ENCODE data around the gene CREB3L1. TPM values are rescaled to one million over a fixed set of nuclear protein-coding genes. Genes with fewer than 3 reads are reported as not detected.

Gene CREB3L1
- total RNA-seq, 1 experiment from 2014 or later, result 3.3 TPM

DNA sequence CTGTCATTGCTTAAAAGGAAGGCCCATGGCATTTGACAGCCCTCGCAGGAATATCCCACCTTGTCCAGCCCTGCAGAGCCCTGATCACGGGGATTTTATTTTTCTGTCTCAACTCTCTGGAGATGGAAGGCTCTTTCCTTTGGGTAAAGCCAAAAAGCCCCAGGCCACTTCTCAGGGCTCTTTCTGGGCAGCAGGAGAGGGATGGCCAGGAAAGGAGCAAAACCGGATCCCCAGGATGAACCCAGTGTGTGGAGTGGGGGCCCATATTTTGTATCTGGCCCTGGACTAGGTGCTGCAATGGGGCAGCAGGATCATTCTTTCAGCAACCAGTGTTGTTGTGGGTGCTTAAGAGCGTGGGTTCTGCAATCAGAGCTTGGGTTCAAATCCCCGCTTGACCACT, 11.0 kb downstream of the CREB3L1 start:
- no peak for DNase-seq
- Histone ChIP-seq H2BK5ac (ENCODE audit: insufficient read length, low read length) (no peak overlapping the region), H4K5ac (ENCODE audit: insufficient read length, low read depth, low read length) (no peak overlapping the region), H3K56ac (ENCODE audit: insufficient read length, low read depth, low read length) (no peak overlapping the region), H3K23ac (ENCODE audit: insufficient read length, low read depth, low read length) (no peak overlapping the region), H3K4ac (ENCODE audit: low read depth, low read length) (no peak overlapping the region), H3T11ph (ENCODE audit: low read length) (no peak overlapping the region), H2BK20ac (ENCODE audit: low read depth, low read length, poor library complexity, severe bottlenecking) (no peak overlapping the region), H3K9ac (ENCODE audit: extremely low read depth, insufficient read length, low read length) (no peak overlapping the region), H3K9me3 (ENCODE audit: control insufficient read depth, low read depth, low read length) (no peaks in the 10 kb centered on the region), H3K27me3 (ENCODE audit: insufficient read depth, low read length) (no peaks in the 10 kb centered on the region), H2BK120ac (ENCODE audit: low read depth, low read length, poor library complexity, severe bottlenecking) (no peak overlapping the region), H3K23me2 (ENCODE audit: insufficient read length, low read depth, low read length, poor library complexity, severe bottlenecking) (no peaks in the 10 kb centered on the region), H3K79me1 (ENCODE audit: insufficient read depth, low read depth, low read length, poor library complexity, severe bottlenecking) (no peaks in the 10 kb centered on the region), H3K14ac (ENCODE audit: insufficient read depth, low read length) (no peak overlapping the region), H3K79me2 (ENCODE audit: insufficient read depth, low read length) (no peaks in the 10 kb centered on the region), H2AFZ (ENCODE audit: low read length) (no peak overlapping the region), H4K8ac (replicated peaks; ENCODE audit: insufficient read length, low read depth, low read length) (no peak overlapping the region), H4K20me1 (ENCODE audit: control insufficient read depth, insufficient read depth, insufficient read length) (no peaks in the 10 kb centered on the region), H3K4me2 (ENCODE audit: insufficient read depth, insufficient read length, low read length) (no peak overlapping the region), H2AK5ac (ENCODE audit: insufficient read length, low read length) (no peak overlapping the region), H4K91ac (ENCODE audit: insufficient read length, low read depth, low read length) (no peak overlapping the region), H3K4me1 (ENCODE audit: insufficient read depth, low read length) (peaks cover 9% of the 10 kb centered on the region), H2BK15ac (ENCODE audit: low read depth, low read length) (no peak overlapping the region), H3K27ac (ENCODE audit: insufficient read length, low read depth, low read length) (no peak overlapping the region), H2BK12ac (ENCODE audit: insufficient read length, low read depth, low read length) (no peak overlapping the region), H3K18ac (ENCODE audit: insufficient read length, low read depth, low read length) (no peak overlapping the region)
- TF ChIP-seq, protein P1, sequence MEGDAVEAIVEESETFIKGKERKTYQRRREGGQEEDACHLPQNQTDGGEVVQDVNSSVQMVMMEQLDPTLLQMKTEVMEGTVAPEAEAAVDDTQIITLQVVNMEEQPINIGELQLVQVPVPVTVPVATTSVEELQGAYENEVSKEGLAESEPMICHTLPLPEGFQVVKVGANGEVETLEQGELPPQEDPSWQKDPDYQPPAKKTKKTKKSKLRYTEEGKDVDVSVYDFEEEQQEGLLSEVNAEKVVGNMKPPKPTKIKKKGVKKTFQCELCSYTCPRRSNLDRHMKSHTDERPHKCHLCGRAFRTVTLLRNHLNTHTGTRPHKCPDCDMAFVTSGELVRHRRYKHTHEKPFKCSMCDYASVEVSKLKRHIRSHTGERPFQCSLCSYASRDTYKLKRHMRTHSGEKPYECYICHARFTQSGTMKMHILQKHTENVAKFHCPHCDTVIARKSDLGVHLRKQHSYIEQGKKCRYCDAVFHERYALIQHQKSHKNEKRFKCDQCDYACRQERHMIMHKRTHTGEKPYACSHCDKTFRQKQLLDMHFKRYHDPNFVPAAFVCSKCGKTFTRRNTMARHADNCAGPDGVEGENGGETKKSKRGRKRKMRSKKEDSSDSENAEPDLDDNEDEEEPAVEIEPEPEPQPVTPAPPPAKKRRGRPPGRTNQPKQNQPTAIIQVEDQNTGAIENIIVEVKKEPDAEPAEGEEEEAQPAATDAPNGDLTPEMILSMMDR (conservative IDR thresholded peaks at IDR 0.05), result no peak
- no CpG with 5 or more reads among the region's 5 CpGs for WGBS (ENCODE audit: extremely low coverage, insufficient read length, low lambda C conversion rate)
- H3K9me3 Mint-ChIP-seq, result no peaks in the 10 kb centered on the region; a peak in 1 of 5 replicates
- no peak overlapping the region for H3K4me3 Mint-ChIP-seq
- peaks cover 31 to 42% of the 10 kb centered on the region in 2 experiments for H3K4me1 Mint-ChIP-seq
- no peak overlapping the region for H3K27ac Mint-ChIP-seq
- no peaks in the 10 kb centered on the region; the same call in 1 of the 2 replicates for H3K27me3 Mint-ChIP-seq (ENCODE audit: low read depth)
- H3K36me3 Mint-ChIP-seq (ENCODE audit: insufficient read depth in 1 of 3, low read depth in 3 of 3), result peaks cover 0 to 4% (median 0%) of the 10 kb centered on the region in 3 experiments; a peak in 2 of 7 replicates
